HCT116 (cell line): ENCODE results near the gene FLT3. TPM values are rescaled to one million over a fixed set of nuclear protein-coding genes. Genes with fewer than 3 reads are reported as not detected.
A peak's percentile ranks its signal among the peaks of the same experiment; 100 is the strongest.

Experiments
- ATAC-seq: fragments of 200-7000 bp; cut with Tn5 transposase; 2 replicates; pipeline ENCODE4 v1.9.1; 2020; ENCODE audit warnings: mild to moderate bottlenecking, moderate library complexity
- BruUV-seq: library from RNA; stranded (reverse); fragments of 400-500 nt; replicated peaks from 2 replicates; lab custom pipeline; 2021; lab: Mats Ljungman, UMichigan
- CTCF ChIA-PET: fragments of 300-600 bp; sonication (Branson Sonifier 250); formaldehyde crosslinking; loops from one replicate; lab custom pipeline; 2021; ENCODE audit warnings: antibody characterized with exemption; lab: Charles Lee
- POLR2A ChIA-PET: fragments of 300-600, 350-600 bp; sonication (Branson Sonifier 250); formaldehyde crosslinking; loops from one replicate; lab custom pipeline; 2021; ENCODE audit warnings: antibody characterized with exemption; lab: Charles Lee
- RAD21 ChIA-PET, 2 experiments: fragments of 300-600 bp; sonication (Branson Sonifier 250); formaldehyde crosslinking; loops; one replicate each; lab custom pipeline; 2023; ENCODE audit warnings: low total read pairs in 2 of 2; ENCODE audit not compliant: uncharacterized antibody in 2 of 2, unreplicated experiment in 2 of 2, low non-redundant PET in 1 of 2; lab: Charles Lee
- DNase-seq: peaks from one replicate; pipeline ENCODE4 v3.0.0-alpha.2; 2010; ENCODE audit warnings: low read depth, low spot score
- H2AFZ ChIP-seq: fragments of 200-600 bp; shearing (Covaris generic), sonication (generic); 2 replicates; pipeline ENCODE4 v1.6.1; 2017; ENCODE audit warnings: low read depth, mixed run types, mixed read lengths, antibody characterized with exemption, low read length; ENCODE audit not compliant: poor library complexity, severe bottlenecking
- H3K27ac ChIP-seq: 2 replicates; pipeline ENCODE4 v1.5.1; 2012; ENCODE audit warnings: low read depth, low read length
- H3K27me3 ChIP-seq: fragments of 200-600 bp; sonication (generic); 2 replicates; pipeline ENCODE4 v1.6.1; 2016; ENCODE audit warnings: mixed run types, low read length, mixed read lengths; ENCODE audit not compliant: insufficient read depth
- H3K36me3 ChIP-seq, 2 experiments: fragments of 200-500 bp in 1 of 2; fragments of 200-600 bp in 1 of 2; sonication (Bioruptor generic) in 1 of 2; sonication (generic) in 1 of 2; 2 replicates each; pipeline versions ENCODE4 v1.5.1 to v1.6.1; 2014 to 2016; ENCODE audit warnings: low read length in 2 of 2, inconsistent platforms in 1 of 2, mixed read lengths in 1 of 2, mixed run types in 1 of 2; ENCODE audit not compliant: insufficient read depth in 2 of 2, control insufficient read depth in 1 of 2
- H3K4me1 ChIP-seq, 2 experiments: fragments of 200-600 bp in 1 of 2; sonication (generic) in 1 of 2; 2 replicates each; pipeline versions ENCODE4 v1.5.1 to v1.6.1; 2012 to 2017; ENCODE audit warnings: low read length in 2 of 2, inconsistent platforms in 1 of 2, mild to moderate bottlenecking in 1 of 2, mixed read lengths in 1 of 2, mixed run types in 1 of 2, moderate library complexity in 1 of 2; ENCODE audit not compliant: insufficient read depth in 2 of 2, control insufficient read depth in 1 of 2
- H3K4me2 ChIP-seq: fragments of 200-600 bp; sonication (generic); 2 replicates; pipeline ENCODE4 v1.6.1; 2017; ENCODE audit warnings: mixed run types, low read length, mixed read lengths
- H3K4me3 ChIP-seq, 2 experiments: fragments of 200-600 bp in 1 of 2; sonication (generic) in 1 of 2; replicated peaks in 1 of 2; 2 replicates each; pipeline ENCODE4 v1.5.1; 2011 to 2016; ENCODE audit warnings: low read length in 2 of 2, control low read depth in 1 of 2, low read depth in 1 of 2, mild to moderate bottlenecking in 1 of 2, mixed read lengths in 1 of 2, mixed run types in 1 of 2
- H3K79me2 ChIP-seq: fragments of 200-600 bp; sonication (generic); 2 replicates; pipeline ENCODE4 v1.6.1; 2017; ENCODE audit warnings: mild to moderate bottlenecking, mixed run types, low read length, moderate library complexity, mixed read lengths; ENCODE audit not compliant: insufficient read depth
- H3K9ac ChIP-seq: fragments of 200-600 bp; sonication (generic); 2 replicates; pipeline ENCODE4 v1.6.1; 2016; ENCODE audit warnings: low read length, mixed read lengths
- H3K9me2 ChIP-seq: fragments of 200-600 bp; sonication (generic), shearing (Covaris generic); 2 replicates; pipeline ENCODE4 v1.6.1; 2017; ENCODE audit warnings: mixed run types, mild to moderate bottlenecking, moderate library complexity; ENCODE audit not compliant: insufficient read depth
- H3K9me3 ChIP-seq, 2 experiments: fragments of 200-500 bp in 1 of 2; fragments of 200-600 bp in 1 of 2; sonication (Bioruptor generic) in 1 of 2; sonication (generic) in 1 of 2; 2 replicates each; pipeline ENCODE4 v1.6.1; 2014 to 2017; ENCODE audit warnings: low read length in 2 of 2, mixed read lengths in 2 of 2, inconsistent platforms in 1 of 2, low read depth in 1 of 2, mild to moderate bottlenecking in 1 of 2, mixed run types in 1 of 2, moderate library complexity in 1 of 2; ENCODE audit not compliant: control insufficient read depth in 1 of 2, insufficient read depth in 1 of 2
- H4K20me1 ChIP-seq: fragments of 200-600 bp; sonication (generic), shearing (Covaris generic); 2 replicates; pipeline ENCODE4 v1.6.1; 2017; ENCODE audit warnings: mixed run types, mild to moderate bottlenecking, moderate library complexity; ENCODE audit not compliant: insufficient read depth
- CBX3 ChIP-seq: IDR thresholded peaks from 2 replicates; pipeline ENCODE4 v1.6.1; 2012; ENCODE audit warnings: low read depth
- CEBPB ChIP-seq: IDR thresholded peaks from 2 replicates; pipeline ENCODE4 v1.6.1; 2012; ENCODE audit warnings: low read depth
- CTCF ChIP-seq, 3 experiments: fragments of 200-600 bp in 1 of 3; sonication (generic) in 1 of 3; IDR thresholded peaks in 2 of 3; conservative IDR thresholded peaks in 1 of 3; 2 replicates each; pipeline ENCODE4 v1.5.1; 2012 to 2017; ENCODE audit warnings: low read depth in 2 of 3, low read length in 2 of 3, antibody characterized with exemption in 1 of 3, borderline replicate concordance in 1 of 3, control low read depth in 1 of 3, mild to moderate bottlenecking in 1 of 3, mixed read lengths in 1 of 3, mixed run types in 1 of 3, moderate library complexity in 1 of 3; ENCODE audit not compliant: insufficient read depth in 1 of 3
- EGR1 ChIP-seq: IDR thresholded peaks from 2 replicates; pipeline ENCODE4 v1.6.1; 2012; ENCODE audit warnings: low read depth
- ELF1 ChIP-seq: IDR thresholded peaks from 2 replicates; pipeline ENCODE4 v1.6.1; 2012; ENCODE audit warnings: low read depth, borderline replicate concordance
- EZH2phosphoT487 ChIP-seq: fragments of 200-600 bp; IDR thresholded peaks from 2 replicates; pipeline ENCODE4 v1.6.1; 2018; ENCODE audit warnings: antibody characterized with exemption, borderline replicate concordance
- FOSL1 ChIP-seq: IDR thresholded peaks from 2 replicates; pipeline ENCODE4 v1.6.1; 2012; ENCODE audit warnings: low read depth
- JUND ChIP-seq: IDR thresholded peaks from 2 replicates; pipeline ENCODE4 v1.6.1; 2012
- POLR2AphosphoS5 ChIP-seq: IDR thresholded peaks from 2 replicates; pipeline ENCODE4 v1.6.1; 2011; ENCODE audit warnings: mild to moderate bottlenecking, low read depth, low read length, moderate library complexity
- RAD21 ChIP-seq: IDR thresholded peaks from 2 replicates; pipeline ENCODE4 v1.6.1; 2012; ENCODE audit warnings: low read depth, mild to moderate bottlenecking
- SIN3A ChIP-seq: IDR thresholded peaks from 2 replicates; pipeline ENCODE4 v1.6.1; 2012; ENCODE audit warnings: low read depth
- SP1 ChIP-seq: IDR thresholded peaks from 2 replicates; pipeline ENCODE4 v1.6.1; 2012; ENCODE audit warnings: low read depth
- SRF ChIP-seq: IDR thresholded peaks from 2 replicates; pipeline ENCODE4 v1.6.1; 2012; ENCODE audit warnings: low read depth
- TCF7L2 ChIP-seq: IDR thresholded peaks from 2 replicates; pipeline ENCODE4 v1.7.0; 2011; ENCODE audit warnings: borderline replicate concordance, inconsistent platforms; ENCODE audit not compliant: insufficient read depth, insufficient read length; ENCODE audit errors: extremely low read depth
- YY1 ChIP-seq: IDR thresholded peaks from 2 replicates; pipeline ENCODE4 v1.6.1; 2011; ENCODE audit warnings: low read length, low read depth, moderate library complexity, mild to moderate bottlenecking; ENCODE audit not compliant: insufficient replicate concordance; ENCODE audit errors: extremely low read depth
- intact Hi-C: fragments of 100-400 bp; cut with micrococcal nuclease; formaldehyde crosslinking; loops from 2 replicates; pipeline ENCODE4 v1.10.0; 2022
- total RNA-seq: library from RNA; stranded (reverse); gene quantifications from one replicate; pipeline ENCODE4 v1.2.1, GENCODE V29; 2021; ENCODE audit not compliant: unreplicated experiment
- TF ChIP-seq, protein P1 (sequence below): IDR thresholded peaks from 2 replicates; pipeline ENCODE4 v1.6.1; 2012

Gene FLT3
- total RNA-seq, 1 experiment from 2014 or later: 0.17 TPM

- CTCF ChIA-PET: no interaction called here
- RAD21 ChIA-PET: no interaction called here
These were observed 59.3 kb downstream of the FLT3 start for GRCh38 chr13:28041031-28041461.

GRCh38 chr13:28037399-28037798, 63.0 kb downstream of the FLT3 start:
- Histone ChIP-seq H3K9ac (no peak overlapping the region), H4K20me1 (no peaks in the 10 kb centered on the region), H3K4me2 (peak overlapping the region; percentile 56), H2AFZ (peak overlapping the region; percentile 55), H3K9me3 (no peaks in the 10 kb centered on the region), H3K36me3 (no peaks in the 10 kb centered on the region), H3K27me3 (no peaks in the 10 kb centered on the region), H3K9me2 (no peaks in the 10 kb centered on the region), H3K27ac (no peak overlapping the region), H3K4me1 (peaks cover 11 to 27% of the 10 kb centered on the region in 2 experiments), H3K4me3 (0 out of 4 replicates have a peak overlapping the region, but pooled peaks of 1 of the 2 experiments have one; percentile 2), H3K79me2 (no peaks in the 10 kb centered on the region)
- ATAC-seq (peak; percentile 79), DNase-seq (peak; percentile 56)
- ChIA-PET POLR2A (no interaction called here), CTCF (interaction anchor here (1.1 kb wide), 1 partner anchor 22 kb away, joined by 3 read pairs; no protein-coding TSS in a partner anchor), RAD21 (no interaction called here)
- no TSS peak for BruUV-seq
- no peak for TF ChIP-seq CEBPB
- no peak for TF ChIP-seq POLR2AphosphoS5
- TF ChIP-seq TCF7L2: no peak
- TF ChIP-seq YY1: no peak
- no peak for TF ChIP-seq SRF
- no peak for TF ChIP-seq RAD21
- no peak for TF ChIP-seq ELF1
- TF ChIP-seq CBX3: no peak
- no peak for TF ChIP-seq SP1
- TF ChIP-seq EZH2phosphoT487: no peak
- peak; percentile 57; the same call in 1 of the 2 replicates for TF ChIP-seq FOSL1
- TF ChIP-seq SIN3A: no peak
- peak; percentile 22; the same call in 1 of the 2 replicates for TF ChIP-seq JUND
- no peak for TF ChIP-seq CTCF (IDR thresholded peaks at IDR 0.05 in 2 of 3, conservative IDR thresholded peaks at IDR 0.05 in 1 of 3; ENCODE audit: borderline replicate concordance in 1 of 3, insufficient read depth in 1 of 3, low read depth in 2 of 3, low read length in 2 of 3)
- intact Hi-C loops: no loop called here

More at GRCh38 chr13:28041031-28041461, 59.3 kb downstream of the FLT3 start:
- ATAC-seq (no peak), DNase-seq (no peak)
- Histone ChIP-seq H3K4me1 (peaks cover 6 to 11% of the 10 kb centered on the region in 2 experiments; a peak in 3 of 4 replicates), H3K27me3 (no peaks in the 10 kb centered on the region), H3K79me2 (no peaks in the 10 kb centered on the region), H4K20me1 (no peaks in the 10 kb centered on the region), H2AFZ (no peak overlapping the region), H3K4me3 (no peak overlapping the region), H3K9me2 (no peaks in the 10 kb centered on the region), H3K9ac (no peak overlapping the region), H3K4me2 (no peak overlapping the region), H3K9me3 (no peaks in the 10 kb centered on the region), H3K36me3 (no peaks in the 10 kb centered on the region), H3K27ac (no peak overlapping the region)
- no TSS peak for BruUV-seq
- POLR2A ChIA-PET: no interaction called here
- intact Hi-C loops: no loop called here
- TF ChIP-seq, protein P1, sequence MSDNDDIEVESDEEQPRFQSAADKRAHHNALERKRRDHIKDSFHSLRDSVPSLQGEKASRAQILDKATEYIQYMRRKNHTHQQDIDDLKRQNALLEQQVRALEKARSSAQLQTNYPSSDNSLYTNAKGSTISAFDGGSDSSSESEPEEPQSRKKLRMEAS: no peak
- no peak for TF ChIP-seq EGR1
- TF ChIP-seq SP1: no peak
- no peak for TF ChIP-seq RAD21
